Upper lobe of left lung (tissue), 4 donors: Measurements from ENCODE around the gene RAX2.

Experiments used
- EP300 ChIP-seq, 4 donors: sonication (generic); formaldehyde crosslinking; IDR thresholded peaks; one replicate each; pipeline ENCODE4 v1.5.1; 2017; ENCODE audit warnings: antibody characterized with exemption in 4 of 4, control low read depth in 2 of 4
- POLR2A ChIP-seq, 4 donors: fragments of 450-650 bp; IDR thresholded peaks; one replicate each; pipeline ENCODE4 v1.5.1; 2016 to 2017; ENCODE audit warnings: antibody characterized with exemption in 4 of 4, mild to moderate bottlenecking in 2 of 4
- POLR2AphosphoS5 ChIP-seq, 2 donors: sonication (generic); formaldehyde crosslinking; IDR thresholded peaks; one replicate each; pipeline ENCODE4 v1.5.1; 2017; ENCODE audit warnings: antibody characterized with exemption in 2 of 2
- TF ChIP-seq, protein P1 (sequence below), 6 experiments: fragments of 450-650 bp in 4 of 6; fragments of 200-600 bp in 2 of 6; sonication (generic) in 2 of 6; IDR thresholded peaks; one replicate each; pipeline ENCODE4 v1.5.1; 2016 to 2019; ENCODE audit warnings: antibody characterized with exemption in 6 of 6

DNA sequence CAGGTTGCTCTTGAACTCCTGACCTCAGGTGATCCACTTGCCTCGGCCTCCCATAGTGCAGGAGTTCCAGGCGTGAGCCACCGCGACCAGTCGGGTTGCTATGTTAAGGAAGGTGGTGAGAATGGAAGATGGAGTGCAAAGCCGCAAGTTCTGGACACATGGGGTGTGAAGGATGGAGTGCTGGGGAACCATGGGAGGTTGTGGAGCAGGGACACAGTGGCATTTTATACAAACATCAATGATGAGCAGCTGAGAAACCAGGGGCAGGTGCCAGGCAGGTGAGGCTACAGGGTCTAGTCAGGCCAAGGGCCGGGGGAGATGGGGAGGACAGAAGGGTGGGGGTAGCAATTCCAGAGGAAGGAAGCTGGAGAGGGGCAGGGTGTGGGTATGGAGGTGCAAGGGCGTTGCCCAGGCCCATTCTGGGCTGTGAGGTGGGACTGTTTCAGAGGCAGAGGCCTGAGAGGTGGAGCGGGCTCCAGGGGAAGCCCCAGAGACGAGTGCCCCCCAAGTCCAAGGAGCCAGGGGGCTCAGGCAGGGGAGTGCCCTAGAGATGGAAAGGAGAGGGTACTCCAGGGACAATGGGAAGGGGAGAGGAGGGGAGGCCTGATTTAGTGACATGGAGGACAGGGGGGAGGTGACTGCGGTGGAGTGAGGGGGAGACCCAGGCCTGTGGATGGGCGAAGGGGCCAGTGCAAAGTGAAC lies 1.9 kb upstream of the RAX2 start:
- TF ChIP-seq POLR2A (IDR thresholded peaks at IDR 0.05) (no peak), POLR2AphosphoS5 (IDR thresholded peaks at IDR 0.05) (no peak), EP300 (IDR thresholded peaks at IDR 0.05) (no peak)
- TF ChIP-seq, protein P1, sequence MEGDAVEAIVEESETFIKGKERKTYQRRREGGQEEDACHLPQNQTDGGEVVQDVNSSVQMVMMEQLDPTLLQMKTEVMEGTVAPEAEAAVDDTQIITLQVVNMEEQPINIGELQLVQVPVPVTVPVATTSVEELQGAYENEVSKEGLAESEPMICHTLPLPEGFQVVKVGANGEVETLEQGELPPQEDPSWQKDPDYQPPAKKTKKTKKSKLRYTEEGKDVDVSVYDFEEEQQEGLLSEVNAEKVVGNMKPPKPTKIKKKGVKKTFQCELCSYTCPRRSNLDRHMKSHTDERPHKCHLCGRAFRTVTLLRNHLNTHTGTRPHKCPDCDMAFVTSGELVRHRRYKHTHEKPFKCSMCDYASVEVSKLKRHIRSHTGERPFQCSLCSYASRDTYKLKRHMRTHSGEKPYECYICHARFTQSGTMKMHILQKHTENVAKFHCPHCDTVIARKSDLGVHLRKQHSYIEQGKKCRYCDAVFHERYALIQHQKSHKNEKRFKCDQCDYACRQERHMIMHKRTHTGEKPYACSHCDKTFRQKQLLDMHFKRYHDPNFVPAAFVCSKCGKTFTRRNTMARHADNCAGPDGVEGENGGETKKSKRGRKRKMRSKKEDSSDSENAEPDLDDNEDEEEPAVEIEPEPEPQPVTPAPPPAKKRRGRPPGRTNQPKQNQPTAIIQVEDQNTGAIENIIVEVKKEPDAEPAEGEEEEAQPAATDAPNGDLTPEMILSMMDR (IDR thresholded peaks at IDR 0.05) = no peak
